Cardiac fibroblast (primary cell): ENCODE results near the gene ZNF618.

ENCODE experiments used
- DNase-seq, 2 donors: peaks; one replicate each; pipeline versions ENCODE4 v3.0.0 to v3.0.0-alpha.2; 2010; ENCODE audit warnings: low read depth in 2 of 2
- H3K4me3 ChIP-seq, 2 donors: replicated peaks in 1 of 2; 1 replicate in 1 of 2; 2 replicates in 1 of 2; pipeline ENCODE4 v1.5.1; 2011; ENCODE audit warnings: low read depth in 2 of 2, low read length in 2 of 2, mild to moderate bottlenecking in 2 of 2, moderate library complexity in 1 of 2
- CTCF ChIP-seq: IDR thresholded peaks from one replicate; pipeline ENCODE4 v1.5.1; 2011; ENCODE audit warnings: low read depth, mild to moderate bottlenecking, low read length, inconsistent platforms

ZNF618 gene

DNA sequence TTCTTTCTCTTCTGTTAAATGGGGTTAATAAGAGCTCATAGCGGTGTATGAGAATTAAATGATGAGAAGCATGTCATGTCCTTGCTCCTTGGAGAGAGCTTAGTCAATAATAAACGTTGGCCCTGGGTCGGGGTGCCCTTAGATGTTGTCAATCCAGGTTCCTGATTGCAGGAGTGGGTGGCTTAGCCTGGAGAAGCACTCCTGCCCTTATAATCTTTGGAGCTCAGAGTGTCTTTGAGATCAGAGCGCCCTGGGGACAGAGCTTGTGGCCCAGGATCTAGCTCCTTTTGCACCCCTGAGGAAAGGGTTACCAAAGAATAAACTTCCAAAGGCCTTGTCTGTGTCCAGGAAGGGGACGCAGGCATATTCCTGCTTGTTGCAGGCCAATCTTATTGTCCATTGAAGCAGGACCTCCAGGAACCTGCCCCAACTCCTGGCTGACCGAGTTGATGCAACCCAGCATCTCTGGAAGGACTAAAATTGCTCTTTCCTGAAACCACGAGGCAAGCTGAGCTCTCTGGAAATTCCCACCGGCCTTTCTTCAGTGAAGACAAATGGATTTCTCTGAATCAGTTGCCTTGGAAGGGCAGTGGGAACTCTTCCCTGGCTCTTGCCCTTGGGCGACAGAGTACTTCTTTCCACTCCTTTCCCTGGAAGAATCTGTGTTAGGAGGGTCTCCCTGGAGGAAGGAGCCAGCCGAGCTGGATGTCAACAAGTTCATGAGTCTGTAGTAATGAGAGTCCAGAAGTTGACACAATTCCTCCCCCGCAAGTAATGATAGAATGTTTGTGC, 208.4 kb downstream of the ZNF618 start:
- H3K4me3 ChIP-seq: no peak overlapping the region
- no peak for DNase-seq
- TF ChIP-seq CTCF: no peak

DNA sequence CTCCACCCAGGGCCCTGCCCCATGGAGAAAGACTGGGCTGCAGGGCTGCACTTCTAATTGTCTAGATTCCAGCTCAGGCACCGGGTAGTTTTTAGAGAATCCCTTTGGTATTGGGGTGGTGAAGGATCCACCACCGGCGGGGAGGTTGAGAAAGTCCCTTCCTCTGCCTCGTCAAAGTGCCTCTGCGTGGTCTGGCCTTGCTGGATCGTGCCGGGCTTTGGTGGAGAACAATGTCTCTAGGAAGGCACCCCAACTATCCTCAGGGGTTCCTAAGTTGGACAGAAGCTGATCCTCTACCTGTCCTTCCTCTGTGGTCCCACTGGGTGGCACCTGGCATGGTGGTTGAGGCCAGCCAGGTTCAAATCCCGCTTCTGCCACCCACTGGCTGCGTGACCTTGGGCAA, 209.3 kb downstream of the ZNF618 start:
- TF ChIP-seq CTCF: no peak
- DNase-seq: no peak
- no peak overlapping the region for H3K4me3 ChIP-seq

- H3K4me3 ChIP-seq: no peak overlapping the region
- DNase-seq: no peak
- TF ChIP-seq CTCF: no peak
Measured at GRCh38 chr9:114086009-114086408, 209.9 kb downstream of the ZNF618 start.

DNA sequence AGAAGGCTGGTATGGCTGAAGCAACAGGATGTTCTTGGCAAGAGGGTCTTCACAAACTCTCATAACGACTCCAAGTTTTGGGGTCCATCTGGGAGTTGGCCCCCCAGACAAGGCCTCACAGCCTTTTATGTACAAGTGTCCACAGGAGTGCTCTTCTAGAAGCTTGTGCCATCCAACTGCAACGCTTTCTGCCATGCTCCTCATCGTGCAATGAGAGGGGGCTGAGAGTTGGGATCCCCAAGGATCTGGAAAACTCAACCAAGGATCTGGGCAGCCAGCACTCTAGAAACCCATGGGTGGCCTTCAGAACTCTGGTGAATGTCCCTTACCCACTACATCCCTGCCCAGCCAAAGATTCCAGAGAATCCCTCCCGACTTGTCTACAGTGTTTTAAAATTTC, 210.5 kb downstream of the ZNF618 start:
- TF ChIP-seq CTCF: no peak
- no peak overlapping the region for H3K4me3 ChIP-seq
- DNase-seq: no peak

- H3K4me3 ChIP-seq: no peak overlapping the region
- DNase-seq: no peak
- TF ChIP-seq CTCF: no peak
Measured at GRCh38 chr9:114087721-114088120, 211.6 kb downstream of the ZNF618 start.

DNA sequence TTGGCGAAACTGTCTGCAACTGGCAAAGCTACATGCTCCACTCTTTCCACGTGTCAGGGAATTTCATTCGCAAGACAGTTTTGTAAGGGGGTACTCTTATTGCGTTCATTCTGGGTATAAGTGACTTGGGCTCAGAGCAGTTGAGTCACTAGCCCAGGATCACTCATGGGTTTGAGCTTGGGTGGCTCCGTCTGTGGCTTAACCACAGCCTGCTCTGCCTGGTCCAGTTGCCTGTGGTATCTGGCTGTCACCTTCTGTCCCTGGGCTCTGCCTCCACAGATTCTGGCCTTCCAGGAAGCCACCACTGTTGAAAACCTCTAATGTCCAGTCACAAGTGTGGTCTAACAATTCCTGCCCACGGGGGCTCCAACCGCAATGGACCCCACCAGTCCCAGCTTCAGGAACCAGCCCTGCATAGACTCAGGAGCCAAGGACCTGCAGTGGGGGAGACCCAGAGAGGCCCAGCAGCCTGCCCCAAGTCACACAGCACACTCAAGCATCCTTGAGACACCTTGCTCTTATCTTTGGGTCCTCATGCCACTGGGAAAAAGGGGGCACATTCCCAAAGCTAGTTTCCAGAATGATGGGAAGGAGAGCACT, 212.6 kb downstream of the ZNF618 start:
- no peak overlapping the region for H3K4me3 ChIP-seq
- DNase-seq: no peak
- TF ChIP-seq CTCF: no peak
